Muscle of back (tissue), 11 donors: ENCODE data around the gene COBL. TPM values are rescaled to one million over a fixed set of nuclear protein-coding genes. Genes with fewer than 3 reads are reported as not detected.
A peak's percentile ranks its signal among the peaks of the same experiment; 100 is the strongest.

Source experiments
- DNase-seq, 3 donors: peaks; one replicate each; pipeline versions ENCODE4 v3.0.0 to v3.0.0-alpha.2; 2013
- polyA plus RNA-seq, 10 donors: library from polyadenylated mRNA; unstranded; fragments of 120-200 nt; gene quantifications; one replicate each; pipeline ENCODE4 v1.2.1, GENCODE V29; 2013; ENCODE audit not compliant: insufficient read length in 10 of 10

The COBL gene
- polyA plus RNA-seq, 10 donors, result 58.7 to 140 (median 97.2) TPM

DNA sequence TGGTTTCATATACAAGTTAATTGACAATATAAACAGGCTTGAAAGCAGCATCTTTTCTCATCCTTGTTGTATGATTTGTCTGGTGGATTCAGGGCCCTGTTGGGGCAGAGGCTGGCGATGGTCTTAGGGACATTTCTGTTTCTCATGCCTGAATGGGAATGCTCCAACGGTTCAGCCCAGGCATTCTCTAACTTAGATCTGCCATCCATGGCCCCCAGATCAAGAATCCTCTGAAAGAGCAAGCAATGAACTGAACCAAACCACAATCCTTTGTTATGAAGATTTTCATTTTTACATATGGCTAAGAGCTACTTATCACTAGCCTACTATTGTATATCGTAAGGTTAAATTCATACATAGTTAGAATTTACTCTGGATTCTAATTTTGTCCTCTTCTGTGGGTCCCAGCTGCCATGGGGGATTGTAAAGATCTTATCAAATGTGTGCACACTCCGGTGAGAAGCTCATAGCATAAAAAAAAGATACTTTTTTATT is 163.9 kb downstream of the COBL start:
- DNase-seq, result no peak

DNA sequence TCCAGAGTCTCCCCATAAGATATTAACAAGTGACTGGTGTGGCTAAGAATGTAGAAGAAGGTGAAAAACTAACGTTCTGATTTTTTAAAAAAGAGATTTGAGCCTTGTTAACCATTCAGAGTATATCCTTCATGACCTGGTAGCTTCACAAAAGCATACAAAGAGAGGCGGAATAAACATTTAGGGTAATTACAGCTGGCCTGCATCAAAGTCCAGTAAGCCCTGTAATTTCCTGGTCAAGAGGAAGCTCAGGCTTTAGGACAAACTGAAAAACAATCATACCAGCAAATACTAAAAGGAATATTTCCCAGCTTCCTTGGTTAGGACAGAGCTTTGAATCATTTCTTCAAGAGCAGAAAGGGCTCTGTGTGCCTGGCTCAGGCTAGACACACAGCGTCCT is 165.2 kb downstream of the COBL start:
- DNase-seq, result no peak

DNA sequence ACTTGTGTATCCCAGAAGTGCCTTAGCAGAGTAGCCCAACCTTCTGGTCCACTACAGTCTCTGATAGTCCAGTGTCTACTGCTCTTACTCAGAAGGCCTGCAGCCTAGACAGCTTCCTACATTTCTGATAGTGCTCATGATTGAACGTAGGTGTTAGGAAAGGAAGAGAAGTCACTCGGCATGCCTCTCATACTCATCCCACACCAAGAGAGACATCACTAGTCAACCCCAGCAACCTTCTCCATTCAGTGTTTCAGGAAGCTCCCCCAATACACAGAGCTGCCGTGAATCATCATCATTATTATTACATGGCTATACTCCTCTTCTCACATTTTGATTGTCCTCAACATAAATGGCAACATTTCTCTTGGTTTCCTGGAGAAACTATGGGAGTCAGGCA is 166.4 kb downstream of the COBL start:
- DNase-seq, result no peak

DNA sequence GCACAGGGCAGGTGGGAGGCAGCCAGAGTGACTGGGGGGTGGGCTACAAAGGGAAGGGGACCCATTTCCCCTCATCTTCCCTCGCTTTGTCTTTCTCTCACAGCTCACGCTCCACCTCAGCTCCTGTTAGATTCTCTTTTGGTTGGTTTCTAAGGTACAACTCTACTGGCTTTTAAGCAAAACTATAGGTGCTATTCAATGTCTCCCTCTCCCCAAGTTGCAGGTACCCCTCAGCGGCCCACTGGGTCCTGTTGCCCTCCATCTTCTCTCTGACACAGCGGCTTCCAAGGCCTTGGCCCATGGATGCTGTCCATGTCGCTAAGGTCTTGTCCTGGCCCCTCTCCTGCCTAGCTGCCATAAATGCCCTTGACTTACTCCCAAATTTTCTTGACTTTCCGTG is 168.4 kb downstream of the COBL start:
- no peak for DNase-seq

DNA sequence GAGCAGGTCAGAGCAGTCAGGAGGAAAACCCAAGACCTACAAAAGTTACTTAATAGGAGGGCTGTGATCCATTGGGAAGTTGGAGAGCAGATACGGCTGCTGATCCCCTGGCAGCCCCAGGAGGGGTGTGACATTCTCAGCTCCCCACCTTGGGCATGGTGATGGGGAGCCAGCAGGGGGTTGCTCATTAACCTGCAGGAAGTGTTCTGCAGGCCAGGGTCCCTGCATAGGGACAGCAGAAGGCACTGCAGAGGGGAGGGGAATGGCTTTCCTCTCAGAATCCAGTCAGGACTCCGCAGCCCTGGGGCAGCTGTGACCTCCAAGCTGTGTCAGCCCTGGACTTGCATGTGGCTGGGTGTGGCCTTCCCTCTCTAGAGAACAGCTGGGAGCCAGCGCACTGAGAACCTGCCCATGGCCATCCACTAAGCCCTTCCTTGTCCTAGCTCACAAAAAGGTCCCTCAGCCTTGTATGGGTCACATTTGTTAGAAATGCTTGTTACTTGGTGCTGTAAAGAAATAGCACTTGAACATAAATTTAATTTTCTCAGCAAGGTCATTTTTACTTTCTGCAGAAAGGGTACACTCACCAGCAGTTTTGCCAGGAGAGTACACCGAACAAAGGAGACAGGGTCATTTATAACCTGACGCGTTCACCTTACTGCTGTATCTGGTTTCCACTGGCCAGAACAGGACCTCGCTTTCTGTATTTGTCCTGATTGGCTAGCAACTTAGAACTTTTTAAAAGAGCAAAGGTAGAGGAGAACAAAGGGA is 169.6 kb downstream of the COBL start:
- DNase-seq, result no peak

DNA sequence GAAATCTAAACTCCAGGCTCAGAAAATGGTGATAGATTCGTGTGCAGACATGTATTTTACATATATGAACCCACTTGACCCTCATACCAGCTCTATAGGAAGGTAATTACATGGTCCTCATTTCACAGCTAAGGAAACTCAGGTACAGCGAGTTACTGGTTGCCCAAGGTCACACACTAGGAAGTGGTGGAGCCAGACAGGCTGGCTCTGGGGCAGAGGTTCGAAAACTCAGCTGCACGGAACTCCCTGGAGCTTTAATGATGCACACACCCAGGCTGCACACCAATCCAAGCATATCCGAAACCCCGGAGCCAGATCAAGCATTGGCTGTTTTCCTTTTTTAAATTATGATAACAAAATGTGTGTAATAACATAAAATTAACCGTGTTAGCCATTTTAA is 172.4 kb downstream of the COBL start:
- no peak for DNase-seq

DNA sequence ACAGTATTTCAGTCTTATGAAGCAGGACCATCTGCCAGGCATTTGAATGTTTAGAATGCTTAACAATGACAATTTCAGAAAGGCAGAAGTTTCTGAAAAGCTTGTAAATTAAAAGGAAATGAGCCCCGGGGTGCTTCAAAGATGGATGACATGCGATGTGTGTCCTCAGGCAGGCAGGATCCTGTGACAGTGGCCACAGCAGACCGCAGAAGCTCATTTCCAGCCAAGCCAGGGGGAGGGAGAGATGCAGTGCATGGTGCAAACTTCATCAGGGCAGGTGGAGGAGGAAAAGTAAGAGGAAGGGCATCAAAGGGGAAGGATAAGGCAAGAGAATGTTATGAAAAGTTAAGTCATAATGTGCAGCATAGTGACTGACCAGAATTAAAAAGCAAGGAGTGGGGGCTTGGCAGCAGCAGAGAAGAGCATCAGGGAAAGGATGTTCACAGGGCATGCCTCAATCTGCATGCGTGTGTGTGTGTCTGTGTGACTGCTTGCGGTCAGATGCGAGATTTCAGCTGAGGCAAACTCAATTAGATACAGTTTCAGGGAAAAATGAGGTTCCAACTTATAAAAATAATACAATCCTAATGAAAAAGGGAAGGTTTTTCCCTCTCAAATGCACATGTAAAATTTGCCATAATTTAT is 173.7 kb downstream of the COBL start:
- no peak for DNase-seq

DNA sequence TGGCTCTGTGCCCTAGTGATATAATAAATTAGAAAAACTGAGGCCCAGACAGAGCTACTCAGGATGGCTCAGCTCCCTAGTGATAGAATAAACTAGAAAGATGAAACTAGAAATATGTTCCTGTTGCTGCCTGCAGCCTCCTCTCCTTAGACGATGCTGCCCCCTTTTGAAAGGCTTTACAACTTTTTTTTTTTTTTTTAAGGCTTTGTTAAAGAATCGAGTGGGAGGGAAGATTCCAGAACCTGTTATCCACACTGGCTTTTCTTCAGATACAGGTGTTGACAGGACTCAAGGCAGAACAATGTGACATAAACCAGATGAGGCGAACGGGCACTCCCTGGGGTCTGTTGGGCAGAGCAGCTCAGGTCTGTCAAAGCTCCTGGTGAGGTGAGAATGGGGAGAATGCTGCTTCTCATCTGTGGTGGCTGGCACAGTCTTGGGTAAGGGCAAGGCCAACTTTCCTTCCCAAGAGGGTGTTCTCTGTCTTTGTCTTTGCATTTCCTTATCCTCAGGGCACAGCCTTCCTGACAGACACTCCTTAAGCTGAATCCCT is 175.1 kb downstream of the COBL start:
- peak; percentile 18 to 58 (median 52) for DNase-seq

DNA sequence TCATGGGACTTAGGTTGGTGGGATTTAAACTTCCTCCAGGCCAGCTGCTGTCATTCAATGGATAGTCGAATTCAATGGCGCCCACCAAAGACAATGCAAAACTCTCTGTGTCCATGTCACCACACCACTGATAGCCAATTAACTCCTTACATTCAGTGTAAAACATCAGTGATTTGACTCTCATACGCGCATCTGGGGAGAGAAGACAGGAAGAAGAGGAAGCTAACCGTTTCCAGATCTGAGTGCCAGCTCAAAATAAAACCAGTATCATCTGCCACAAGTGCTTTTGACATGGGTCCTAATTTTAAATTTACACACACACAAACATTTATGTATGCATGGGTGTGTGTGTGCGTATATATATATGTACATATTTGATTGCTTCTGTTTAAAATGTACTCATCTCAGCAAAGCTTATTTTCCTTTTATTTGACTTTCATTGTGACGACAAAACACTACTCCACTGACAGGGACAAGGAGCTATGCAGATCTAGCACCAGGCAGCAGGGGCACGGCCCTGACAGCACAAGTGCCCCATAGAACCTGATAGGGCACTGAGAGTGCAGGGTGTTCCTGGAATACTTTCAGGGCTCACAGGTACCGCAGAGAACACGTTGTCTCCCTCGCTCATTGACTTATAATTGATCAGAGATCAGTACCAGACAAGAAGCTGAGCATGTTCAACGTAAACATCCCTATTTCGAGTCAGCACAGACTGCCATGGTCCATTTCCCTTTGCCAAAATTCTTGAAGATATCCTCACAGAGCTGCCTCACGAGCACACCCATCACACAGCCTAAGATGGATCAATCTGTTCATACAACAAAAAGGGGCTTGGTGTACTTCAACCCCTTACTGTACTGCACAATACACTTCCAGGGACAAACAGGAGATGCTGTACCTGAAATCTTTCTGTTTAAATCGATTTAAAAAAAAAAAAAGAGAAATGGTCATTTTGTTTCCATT is 176.1 kb downstream of the COBL start:
- DNase-seq, result no peak

DNA sequence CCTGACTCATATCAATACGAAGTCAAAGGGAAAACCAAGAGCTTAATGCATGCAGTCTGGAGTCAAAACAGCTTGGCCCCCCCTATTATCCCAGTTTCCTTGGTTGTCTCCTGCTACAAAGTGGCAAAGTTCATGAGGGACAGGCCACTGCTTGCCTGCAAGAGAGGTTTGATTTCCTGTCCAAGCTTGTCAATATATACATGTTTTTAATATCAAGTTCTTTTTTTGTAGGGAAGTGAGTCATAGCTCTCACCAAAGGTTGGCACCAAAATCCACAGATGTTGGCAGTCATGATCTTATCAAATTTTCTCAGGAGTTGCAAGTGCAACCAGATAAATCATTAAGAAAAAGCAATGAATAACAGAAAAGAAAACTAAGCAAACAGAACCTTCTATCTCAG is 176.8 kb downstream of the COBL start:
- no peak for DNase-seq

DNA sequence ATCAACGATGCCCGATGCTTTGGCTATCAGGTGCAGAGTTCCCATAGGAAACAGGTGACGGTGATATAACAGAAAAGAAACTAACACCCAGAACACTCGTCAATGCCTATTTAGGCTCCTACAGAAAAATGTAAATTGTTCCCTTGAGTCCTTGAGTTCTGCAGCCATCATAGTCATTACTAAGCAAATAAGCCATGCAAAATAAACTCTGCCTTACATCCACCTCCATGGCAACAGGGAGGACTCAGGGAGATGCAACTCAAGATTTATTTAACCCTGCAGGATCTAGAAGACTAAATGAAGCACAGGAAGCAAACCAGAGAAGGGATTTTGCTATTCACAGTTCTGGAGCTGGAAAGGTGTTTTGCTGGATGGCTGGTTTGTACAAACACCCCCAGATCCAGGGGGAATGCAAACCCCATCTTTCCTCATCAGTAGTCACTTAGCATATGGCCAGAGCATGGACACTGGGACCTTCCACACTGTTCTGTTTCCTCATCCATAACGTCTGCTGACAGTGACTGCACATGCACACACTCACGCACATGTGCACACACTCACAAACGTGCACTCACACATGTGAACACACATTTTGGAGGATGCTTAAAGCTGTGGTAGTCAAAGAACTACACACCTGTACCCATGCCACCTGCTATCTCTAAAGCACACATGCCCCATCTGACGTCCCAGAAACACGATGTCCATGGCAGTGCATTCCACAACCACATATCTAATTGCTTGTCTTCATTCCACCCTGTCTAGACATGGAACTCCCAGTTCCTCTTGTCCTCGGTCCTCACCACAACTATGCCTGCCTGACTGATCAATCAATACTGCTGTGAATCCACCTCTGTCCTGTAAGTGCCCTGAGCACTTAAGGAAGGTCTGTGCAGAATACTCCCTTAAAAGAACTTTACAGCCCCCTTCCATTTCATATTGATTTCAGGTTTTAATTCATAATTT is 178.2 kb downstream of the COBL start:
- DNase-seq, result no peak

DNA sequence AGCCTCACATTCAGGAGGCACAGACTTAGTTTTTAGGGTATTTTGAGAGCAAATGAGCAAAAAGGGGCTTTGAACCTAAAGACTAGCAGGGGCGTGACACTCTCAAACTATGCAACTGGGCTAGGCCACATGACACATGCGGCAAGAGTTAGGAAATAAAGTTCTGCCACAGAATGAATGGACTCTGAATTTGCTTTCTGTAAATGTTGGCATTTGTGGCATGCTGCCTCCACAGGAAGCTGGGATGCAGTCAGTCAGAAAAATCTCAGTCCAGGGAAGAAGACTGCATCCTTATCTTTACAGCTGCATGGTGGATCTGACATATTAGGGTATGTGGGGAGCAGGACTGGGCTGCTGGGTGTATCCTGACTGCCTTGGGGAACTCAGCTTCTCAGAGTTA is 181.0 kb downstream of the COBL start:
- DNase-seq, result no peak

DNA sequence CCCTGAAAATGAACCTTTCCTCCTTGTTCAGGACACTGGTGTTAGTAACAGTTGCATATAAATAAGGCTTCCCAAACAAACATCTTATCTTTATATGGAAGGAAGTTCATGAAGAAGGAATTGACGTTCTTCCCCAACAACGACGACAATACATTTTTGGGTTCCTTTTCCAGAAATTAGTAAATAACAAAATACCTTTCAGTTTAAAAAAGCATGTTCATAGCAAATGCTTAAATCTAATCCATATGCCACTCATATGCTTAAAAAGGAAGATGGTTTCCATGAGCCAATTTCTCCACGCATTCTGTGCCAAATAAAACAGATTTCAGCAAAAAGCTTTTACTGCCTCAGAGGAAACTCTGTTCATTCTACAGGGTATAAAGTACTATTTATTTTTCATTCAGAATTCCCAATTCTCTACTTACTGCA is 182.6 kb downstream of the COBL start:
- peak; percentile 24 to 70 (median 66) for DNase-seq

DNA sequence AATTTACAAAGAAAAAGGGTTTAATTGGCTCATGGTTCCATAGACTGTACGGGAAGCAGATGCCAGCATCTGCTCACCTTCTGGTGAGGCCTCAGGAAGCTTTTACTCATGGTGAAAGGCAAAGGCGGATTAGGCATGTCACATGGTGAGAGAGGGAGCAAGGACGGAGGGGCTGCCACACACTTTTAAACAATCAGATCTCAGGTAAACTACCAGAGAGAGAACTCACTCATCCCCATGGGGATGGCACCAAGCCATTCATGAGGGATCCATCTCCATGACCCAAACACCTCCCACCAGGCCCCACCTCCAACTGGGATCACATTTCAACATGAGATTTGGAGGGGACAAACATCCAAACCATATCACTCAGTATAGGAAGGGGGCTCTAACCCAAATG is 183.9 kb downstream of the COBL start:
- DNase-seq, result no peak

DNA sequence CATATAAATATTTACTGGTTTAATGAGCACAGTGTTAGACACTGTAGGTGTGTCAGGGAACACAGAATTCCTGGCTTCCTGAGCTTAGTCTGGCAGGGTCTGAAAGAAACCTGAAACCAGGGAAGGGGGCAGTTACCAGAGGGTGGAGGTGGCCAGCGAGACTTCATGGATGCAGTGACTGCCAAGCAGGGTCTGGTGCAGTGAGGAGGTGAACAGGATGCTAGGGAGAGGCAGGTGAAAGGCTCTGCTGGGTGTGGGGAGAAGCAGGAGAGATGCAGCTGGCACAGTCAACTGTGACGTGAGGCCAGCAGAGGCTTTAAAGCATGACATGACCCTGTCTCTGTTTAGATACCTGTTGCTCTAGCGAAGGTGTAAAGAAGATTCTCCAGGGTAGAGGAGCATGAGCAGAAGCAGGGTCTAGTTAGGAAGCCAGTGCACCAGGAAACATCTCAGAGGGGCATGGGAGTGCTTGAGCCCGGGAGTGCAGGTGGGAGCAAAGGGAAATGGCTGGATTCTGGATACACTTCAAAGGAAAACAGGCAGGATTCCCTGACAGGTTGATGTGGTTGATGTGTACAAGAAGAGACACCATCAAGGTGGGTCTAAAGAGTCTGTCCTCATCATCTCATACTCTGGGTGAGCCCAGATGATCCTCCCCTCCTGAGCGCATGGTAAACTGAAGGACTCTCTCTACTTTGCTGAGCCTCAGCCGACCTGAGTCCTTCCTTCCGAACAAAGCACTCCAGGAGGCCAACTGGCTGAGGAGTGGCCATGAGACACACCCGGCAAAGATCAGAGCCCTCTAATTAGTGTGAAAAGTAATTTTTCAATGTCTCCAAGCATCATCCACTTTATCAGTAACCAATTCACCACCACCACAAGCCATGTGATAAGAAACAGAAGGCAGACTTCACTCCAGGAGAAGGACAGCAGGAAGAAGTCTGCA is 186.8 kb downstream of the COBL start:
- no peak for DNase-seq

DNA sequence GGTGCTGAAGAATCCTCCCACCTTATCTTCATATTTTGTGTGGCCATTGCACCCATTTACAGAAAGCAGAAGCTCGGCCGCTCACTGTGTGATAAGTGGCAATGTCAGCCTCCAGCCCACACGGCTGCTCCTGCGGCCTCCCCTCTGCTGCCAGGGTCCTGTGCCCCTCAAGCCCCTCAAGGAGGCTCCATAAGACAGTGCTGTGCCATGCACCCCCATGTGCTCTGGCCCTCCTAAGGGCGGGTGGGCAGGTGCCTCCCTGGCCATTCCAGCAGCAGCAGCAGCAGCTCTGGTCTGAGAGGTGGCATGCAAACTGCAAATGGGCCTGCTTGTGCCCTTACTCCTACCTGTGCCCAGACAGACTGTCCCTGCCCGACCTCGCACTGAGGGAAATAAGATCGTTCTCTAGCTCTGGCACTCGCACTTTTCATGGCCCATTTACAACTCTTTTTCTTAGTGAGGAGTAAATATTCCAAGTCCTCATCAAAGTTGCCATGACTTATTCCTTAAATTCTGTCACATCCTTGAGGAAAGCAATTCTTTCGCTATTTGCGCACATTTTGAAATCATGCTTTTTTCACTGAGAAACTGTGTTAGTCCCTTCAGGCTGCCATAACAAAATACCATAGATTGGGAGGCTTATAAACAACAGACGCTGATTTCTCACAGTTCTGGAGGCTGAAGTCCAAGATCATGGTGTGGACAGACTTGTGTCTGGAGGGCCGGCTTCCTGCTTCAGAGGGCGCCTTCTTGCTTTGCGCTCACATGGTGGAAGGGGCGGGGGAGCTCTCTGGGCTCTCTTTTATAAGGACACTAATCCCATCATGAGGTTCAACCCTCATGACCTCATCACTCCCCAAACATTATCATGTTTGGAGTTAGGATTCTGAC is 187.8 kb downstream of the COBL start:
- DNase-seq, result no peak

DNA sequence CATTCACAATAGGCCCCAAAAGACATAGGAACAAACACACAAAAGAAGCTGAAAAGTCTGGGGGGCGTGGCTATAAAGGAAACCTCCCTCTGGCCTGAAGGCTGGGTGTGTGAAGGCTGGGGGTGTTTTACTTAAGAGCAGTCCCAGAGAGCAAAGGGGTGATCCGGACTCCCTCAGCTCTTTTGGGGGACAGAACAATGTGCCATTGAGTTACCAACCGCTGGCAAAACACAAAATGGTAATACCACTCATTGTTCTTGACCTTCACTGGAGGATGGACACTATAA is 189.0 kb downstream of the COBL start:
- no peak for DNase-seq

DNA sequence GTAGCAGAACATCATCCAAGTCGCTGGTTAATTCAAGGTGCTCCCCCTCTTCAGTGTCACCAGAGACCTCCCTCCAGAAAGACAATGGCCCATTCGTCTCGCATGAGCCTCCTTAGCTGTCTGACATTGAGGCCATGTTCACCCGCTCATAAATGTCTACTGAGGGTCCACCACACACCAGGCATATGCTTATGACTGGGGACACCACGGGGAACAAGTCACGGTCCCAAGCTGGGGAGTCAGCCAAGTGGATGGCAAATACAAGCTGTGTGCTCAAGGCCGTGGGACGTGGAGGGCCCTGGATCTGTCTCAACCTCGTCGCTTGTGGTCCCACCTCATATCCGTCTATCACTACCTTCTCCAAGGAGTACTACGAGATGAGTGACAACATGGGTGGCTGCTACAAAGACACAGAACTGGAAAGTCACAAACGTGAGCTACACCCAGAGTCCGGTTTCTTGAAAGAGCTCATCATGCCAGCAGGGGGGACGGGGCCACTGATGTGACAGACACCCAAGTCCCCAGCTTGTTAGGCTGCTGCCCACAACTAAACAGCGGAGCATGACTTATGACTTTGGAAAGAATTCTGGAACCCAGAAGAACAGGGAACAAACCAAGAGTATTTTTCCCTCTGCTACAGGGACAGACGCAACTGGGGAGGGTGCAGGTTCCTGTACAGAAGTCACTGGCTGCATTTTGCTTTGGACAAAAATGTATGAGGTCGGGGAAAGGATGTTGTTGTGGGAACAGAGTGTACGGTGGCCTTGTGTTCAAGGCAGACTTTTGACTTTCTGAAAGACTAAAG is 189.6 kb downstream of the COBL start:
- DNase-seq, result no peak
